SK-N-SH treated with all-trans-retinoic acid at 6 μM for 48 hours (cell line): Measurements from ENCODE around the gene ARHGEF10L.

Source experiments
- ATAC-seq: fragments of 200-7000 bp; cut with Tn5 transposase; 3 replicates; pipeline ENCODE4 v1.9.1; 2020; ENCODE audit warnings: mild to moderate bottlenecking, moderate library complexity
- ARNTL ChIP-seq: fragments of 450-650 bp; formaldehyde crosslinking; IDR thresholded peaks from 2 replicates; pipeline ENCODE4 v1.5.0; 2020; ENCODE audit warnings: low read depth, mild to moderate bottlenecking, moderate library complexity, borderline replicate concordance
- BACH2 ChIP-seq: fragments of 250-450 bp; sonication (Bioruptor Pico); IDR thresholded peaks from 2 replicates; pipeline ENCODE4 v1.9.0; 2021; ENCODE audit warnings: mild to moderate bottlenecking, borderline replicate concordance
- CREB5 ChIP-seq: fragments of 250-450 bp; sonication (Bioruptor Pico); IDR thresholded peaks from 2 replicates; pipeline ENCODE4 v1.5.1; 2020; ENCODE audit warnings: low read depth, mild to moderate bottlenecking, moderate library complexity
- CSDC2 ChIP-seq: fragments of 250-450 bp; sonication (Bioruptor Pico); IDR thresholded peaks from 2 replicates; pipeline ENCODE4 v1.5.0; 2020; ENCODE audit warnings: mild to moderate bottlenecking, moderate library complexity
- CSRNP3 ChIP-seq: fragments of 250-450 bp; sonication (Bioruptor Pico); IDR thresholded peaks from 2 replicates; pipeline ENCODE4 v1.5.1; 2021; ENCODE audit warnings: mild to moderate bottlenecking, moderate library complexity
- ESRRG ChIP-seq: fragments of 250-450 bp; sonication (Bioruptor Pico); IDR thresholded peaks from 2 replicates; pipeline ENCODE4 v1.6.1; 2021; ENCODE audit warnings: mild to moderate bottlenecking
- GLIS3 ChIP-seq: fragments of 250-450 bp; sonication (Bioruptor Pico); IDR thresholded peaks from 2 replicates; pipeline ENCODE4 v1.5.0; 2020; ENCODE audit warnings: mild to moderate bottlenecking, moderate library complexity
- ISL1 ChIP-seq: fragments of 250-450 bp; sonication (Bioruptor Pico); IDR thresholded peaks from 2 replicates; pipeline ENCODE4 v2.1.2; 2022; ENCODE audit warnings: mild to moderate bottlenecking, moderate library complexity
- OSR1 ChIP-seq: fragments of 250-450 bp; sonication (Bioruptor Pico); IDR thresholded peaks from 2 replicates; pipeline ENCODE4 v1.8.0; 2022; ENCODE audit warnings: moderate library complexity, mild to moderate bottlenecking, inconsistent platforms
- PPARA ChIP-seq: fragments of 250-450 bp; sonication (Bioruptor Pico); IDR thresholded peaks from 2 replicates; pipeline ENCODE4 v1.5.0; 2020; ENCODE audit warnings: mild to moderate bottlenecking, borderline replicate concordance
- RARB ChIP-seq: fragments of 250-450 bp; sonication (Bioruptor Pico); IDR thresholded peaks from 2 replicates; pipeline ENCODE4 v1.8.0; 2021; ENCODE audit warnings: mild to moderate bottlenecking, moderate library complexity
- TCF4 ChIP-seq: fragments of 250-450 bp; sonication (Bioruptor Pico); IDR thresholded peaks from 2 replicates; pipeline ENCODE4 v1.8.0; 2021; ENCODE audit warnings: mild to moderate bottlenecking, moderate library complexity, borderline replicate concordance
- TOX ChIP-seq: fragments of 250-450 bp; sonication (Bioruptor Pico); IDR thresholded peaks from 2 replicates; pipeline ENCODE4 v1.8.0; 2021; ENCODE audit warnings: mild to moderate bottlenecking, moderate library complexity, borderline replicate concordance
- TSHZ2 ChIP-seq: fragments of 250-450 bp; sonication (Bioruptor Pico); IDR thresholded peaks from 2 replicates; pipeline ENCODE4 v1.5.0; 2020; ENCODE audit warnings: mild to moderate bottlenecking, moderate library complexity
- ZC3H10 ChIP-seq: fragments of 250-450 bp; sonication (Bioruptor Pico); IDR thresholded peaks from 2 replicates; pipeline ENCODE4 v1.5.1; 2021; ENCODE audit warnings: mild to moderate bottlenecking, moderate library complexity
- ZFP3 ChIP-seq: fragments of 250-450 bp; sonication (Bioruptor Pico); IDR thresholded peaks from 2 replicates; pipeline ENCODE4 v1.5.0; 2020; ENCODE audit warnings: mild to moderate bottlenecking, moderate library complexity
- ZFP30 ChIP-seq: fragments of 450-650 bp; formaldehyde crosslinking; IDR thresholded peaks from 2 replicates; pipeline ENCODE4 v1.5.0; 2022; ENCODE audit warnings: mild to moderate bottlenecking, moderate library complexity
- ZNF565 ChIP-seq: fragments of 450-650 bp; formaldehyde crosslinking; conservative IDR thresholded peaks from 2 replicates; pipeline ENCODE4 v1.5.0; 2020; ENCODE audit warnings: low read depth, mild to moderate bottlenecking, moderate library complexity
- ZNF70 ChIP-seq: fragments of 450-650 bp; formaldehyde crosslinking; IDR thresholded peaks from 2 replicates; pipeline ENCODE4 v1.5.0; 2020; ENCODE audit warnings: mild to moderate bottlenecking, moderate library complexity
- ZNF8 ChIP-seq: fragments of 450-650 bp; formaldehyde crosslinking; IDR thresholded peaks from 2 replicates; pipeline ENCODE4 v1.5.0; 2020; ENCODE audit warnings: mild to moderate bottlenecking, moderate library complexity
- TF ChIP-seq, protein P1 (sequence below): fragments of 250-450 bp; sonication (Bioruptor Pico); IDR thresholded peaks from 2 replicates; pipeline ENCODE4 v1.8.0; 2020; ENCODE audit warnings: mild to moderate bottlenecking, moderate library complexity, borderline replicate concordance
- TF ChIP-seq, protein P2 (sequence below): fragments of 250-450 bp; sonication (Bioruptor Pico); IDR thresholded peaks from 2 replicates; pipeline ENCODE4 v1.8.0; 2021; ENCODE audit warnings: low read depth, mild to moderate bottlenecking, moderate library complexity, borderline replicate concordance

Gene ARHGEF10L

DNA sequence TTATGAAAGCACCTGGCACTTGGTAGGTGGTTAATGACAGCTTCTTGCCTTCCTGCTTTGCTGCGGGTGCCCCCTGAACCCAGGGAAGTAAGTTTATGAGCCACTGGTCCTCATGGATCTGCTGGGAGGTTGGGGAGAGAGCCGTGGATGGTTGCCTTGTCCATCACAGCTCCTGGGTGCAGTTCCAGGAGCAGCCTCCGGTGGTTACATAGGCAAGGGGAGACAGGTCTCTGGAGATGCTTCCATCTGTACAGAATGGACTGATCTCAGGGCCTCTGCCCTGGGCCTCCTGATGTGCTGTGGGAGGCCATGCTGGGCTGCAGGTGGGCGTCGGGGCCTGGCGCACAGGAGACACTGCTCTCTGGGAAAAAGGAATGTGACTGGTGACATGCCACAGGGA lies 31.6 kb upstream of the ARHGEF10L start:
- peak; percentile 81 for ATAC-seq
- TF ChIP-seq TOX (CRISPR knock-in tag) (no peak), CSDC2 (CRISPR knock-in tag) (no peak), ZNF8 (no peak), ZNF70 (CRISPR knock-in tag) (no peak), RARB (CRISPR knock-in tag) (no peak), OSR1 (CRISPR knock-in tag) (no peak), GLIS3 (CRISPR knock-in tag) (no peak)
- TF ChIP-seq, protein P1, sequence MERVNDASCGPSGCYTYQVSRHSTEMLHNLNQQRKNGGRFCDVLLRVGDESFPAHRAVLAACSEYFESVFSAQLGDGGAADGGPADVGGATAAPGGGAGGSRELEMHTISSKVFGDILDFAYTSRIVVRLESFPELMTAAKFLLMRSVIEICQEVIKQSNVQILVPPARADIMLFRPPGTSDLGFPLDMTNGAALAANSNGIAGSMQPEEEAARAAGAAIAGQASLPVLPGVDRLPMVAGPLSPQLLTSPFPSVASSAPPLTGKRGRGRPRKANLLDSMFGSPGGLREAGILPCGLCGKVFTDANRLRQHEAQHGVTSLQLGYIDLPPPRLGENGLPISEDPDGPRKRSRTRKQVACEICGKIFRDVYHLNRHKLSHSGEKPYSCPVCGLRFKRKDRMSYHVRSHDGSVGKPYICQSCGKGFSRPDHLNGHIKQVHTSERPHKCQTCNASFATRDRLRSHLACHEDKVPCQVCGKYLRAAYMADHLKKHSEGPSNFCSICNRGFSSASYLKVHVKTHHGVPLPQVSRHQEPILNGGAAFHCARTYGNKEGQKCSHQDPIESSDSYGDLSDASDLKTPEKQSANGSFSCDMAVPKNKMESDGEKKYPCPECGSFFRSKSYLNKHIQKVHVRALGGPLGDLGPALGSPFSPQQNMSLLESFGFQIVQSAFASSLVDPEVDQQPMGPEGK (CRISPR knock-in tag) = no peak

DNA sequence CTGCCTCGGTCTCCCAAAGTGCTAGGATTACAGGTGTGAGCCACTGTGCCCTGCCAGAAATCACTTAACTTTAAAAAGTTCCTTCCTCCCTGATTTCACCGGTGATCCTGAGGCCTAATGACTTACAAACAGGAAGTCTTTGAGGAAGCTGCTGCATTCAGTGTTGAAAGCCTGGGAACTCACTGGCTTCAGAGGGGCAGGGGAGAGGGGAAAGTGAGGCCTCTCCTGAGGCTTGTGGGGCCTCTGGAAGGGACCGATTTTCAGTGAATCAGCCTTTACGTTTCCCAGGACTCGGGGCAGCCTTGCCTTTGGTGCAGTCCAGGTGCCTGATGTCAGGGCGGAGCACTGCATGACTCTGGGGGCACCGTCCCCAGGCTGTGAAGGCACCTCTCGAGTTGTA lies 30.1 kb upstream of the ARHGEF10L start:
- TF ChIP-seq BACH2 (CRISPR knock-in tag) = no peak
- no peak for TF ChIP-seq PPARA (CRISPR knock-in tag)
- TF ChIP-seq GLIS3 (CRISPR knock-in tag) = no peak
- TF ChIP-seq TOX (CRISPR knock-in tag) = no peak
- no peak for TF ChIP-seq ARNTL (CRISPR knock-in tag)
- TF ChIP-seq CSDC2 (CRISPR knock-in tag) = no peak
- TF ChIP-seq, protein P1 (CRISPR knock-in tag) = no peak
- no peak for TF ChIP-seq ISL1 (CRISPR knock-in tag)
- TF ChIP-seq ZFP3 (CRISPR knock-in tag) = no peak
- TF ChIP-seq ZNF70 (CRISPR knock-in tag) = no peak
- TF ChIP-seq CREB5 (CRISPR knock-in tag) = no peak
- no peak for TF ChIP-seq ZFP30 (CRISPR knock-in tag)
- no peak for TF ChIP-seq TSHZ2
- TF ChIP-seq TCF4 = no peak
- TF ChIP-seq, protein P2, sequence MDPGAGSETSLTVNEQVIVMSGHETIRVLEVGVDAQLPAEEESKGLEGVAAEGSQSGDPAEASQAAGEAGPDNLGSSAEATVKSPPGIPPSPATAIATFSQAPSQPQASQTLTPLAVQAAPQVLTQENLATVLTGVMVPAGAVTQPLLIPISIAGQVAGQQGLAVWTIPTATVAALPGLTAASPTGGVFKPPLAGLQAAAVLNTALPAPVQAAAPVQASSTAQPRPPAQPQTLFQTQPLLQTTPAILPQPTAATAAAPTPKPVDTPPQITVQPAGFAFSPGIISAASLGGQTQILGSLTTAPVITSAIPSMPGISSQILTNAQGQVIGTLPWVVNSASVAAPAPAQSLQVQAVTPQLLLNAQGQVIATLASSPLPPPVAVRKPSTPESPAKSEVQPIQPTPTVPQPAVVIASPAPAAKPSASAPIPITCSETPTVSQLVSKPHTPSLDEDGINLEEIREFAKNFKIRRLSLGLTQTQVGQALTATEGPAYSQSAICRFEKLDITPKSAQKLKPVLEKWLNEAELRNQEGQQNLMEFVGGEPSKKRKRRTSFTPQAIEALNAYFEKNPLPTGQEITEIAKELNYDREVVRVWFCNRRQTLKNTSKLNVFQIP = no peak
- no peak for TF ChIP-seq ZNF565
- ATAC-seq = no peak

DNA sequence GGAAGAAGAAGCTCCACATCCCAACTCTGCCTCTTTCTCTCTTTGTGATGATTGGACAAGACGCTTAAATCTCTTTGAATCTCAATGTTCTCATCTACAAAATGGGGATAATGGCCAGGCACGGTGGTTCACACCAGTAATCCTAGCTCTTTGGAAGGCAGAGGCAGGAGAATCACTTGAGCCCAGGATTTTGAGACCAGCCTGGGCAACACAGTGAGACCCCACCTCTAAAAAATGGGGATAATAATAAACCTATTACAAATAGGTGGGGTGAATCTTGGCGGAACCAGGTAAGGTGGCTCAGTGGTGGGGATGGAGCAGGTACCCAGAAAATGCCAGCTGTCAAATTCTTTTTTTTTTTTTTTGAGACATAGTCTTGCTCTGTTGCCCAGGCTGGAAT lies 29.4 kb upstream of the ARHGEF10L start:
- no peak for ATAC-seq
- TF ChIP-seq ZNF565 (no peak), ZFP30 (CRISPR knock-in tag) (no peak), PPARA (CRISPR knock-in tag) (no peak), CSRNP3 (CRISPR knock-in tag) (no peak), RARB (CRISPR knock-in tag) (no peak), ZC3H10 (CRISPR knock-in tag) (no peak), GLIS3 (CRISPR knock-in tag) (no peak), ARNTL (CRISPR knock-in tag) (no peak), ISL1 (CRISPR knock-in tag) (no peak), ZNF70 (CRISPR knock-in tag) (no peak), TCF4 (no peak), ESRRG (CRISPR knock-in tag) (no peak), ZNF8 (no peak), OSR1 (CRISPR knock-in tag) (no peak), CREB5 (CRISPR knock-in tag) (no peak), TOX (CRISPR knock-in tag) (no peak)
- TF ChIP-seq, protein P1 (CRISPR knock-in tag) = no peak
